MM.1S (cell line): ENCODE results near the gene PCDH9.

ENCODE experiments used
- CTCF ChIP-seq: fragments of 300-600 bp; sonication (generic); IDR thresholded peaks from 2 replicates; pipeline ENCODE4 v1.5.1; 2016; ENCODE audit warnings: antibody characterized with exemption, low read length, mixed read lengths
- EZH2phosphoT487 ChIP-seq: fragments of 300-600 bp; sonication (generic); IDR thresholded peaks from 2 replicates; pipeline ENCODE4 v1.6.1; 2018; ENCODE audit warnings: antibody characterized with exemption, low read length

- TF ChIP-seq CTCF = no peak
- TF ChIP-seq EZH2phosphoT487 = no peak
Observed at GRCh38 chr13:66359393-66359792, 870.7 kb downstream of the PCDH9 start.
